Testis (tissue), 2 donors: ENCODE measurements around the gene MRPL10.
"Not testable (repeated sequence)": the region's sequence is repeated elsewhere in the genome, so short reads cannot be mapped to it uniquely, and the experiment has no call there.

Source experiments
- POLR2A ChIP-seq: fragments of 450-650 bp; IDR thresholded peaks from one replicate; pipeline ENCODE4 v1.6.1; 2017; ENCODE audit warnings: antibody characterized with exemption, mild to moderate bottlenecking, moderate library complexity
- TF ChIP-seq, protein P1 (sequence below), 3 experiments: fragments of 450-650 bp in 2 of 3; fragments of 200-600 bp in 1 of 3; sonication (generic) in 1 of 3; IDR thresholded peaks; one replicate each; pipeline ENCODE4 v1.5.1; 2016 to 2019; ENCODE audit warnings: antibody characterized with exemption in 3 of 3, mild to moderate bottlenecking in 2 of 3, moderate library complexity in 1 of 3

GRCh38 chr17:47773649-47774048, 57.7 kb downstream of the MRPL10 start:
- TF ChIP-seq, protein P1, sequence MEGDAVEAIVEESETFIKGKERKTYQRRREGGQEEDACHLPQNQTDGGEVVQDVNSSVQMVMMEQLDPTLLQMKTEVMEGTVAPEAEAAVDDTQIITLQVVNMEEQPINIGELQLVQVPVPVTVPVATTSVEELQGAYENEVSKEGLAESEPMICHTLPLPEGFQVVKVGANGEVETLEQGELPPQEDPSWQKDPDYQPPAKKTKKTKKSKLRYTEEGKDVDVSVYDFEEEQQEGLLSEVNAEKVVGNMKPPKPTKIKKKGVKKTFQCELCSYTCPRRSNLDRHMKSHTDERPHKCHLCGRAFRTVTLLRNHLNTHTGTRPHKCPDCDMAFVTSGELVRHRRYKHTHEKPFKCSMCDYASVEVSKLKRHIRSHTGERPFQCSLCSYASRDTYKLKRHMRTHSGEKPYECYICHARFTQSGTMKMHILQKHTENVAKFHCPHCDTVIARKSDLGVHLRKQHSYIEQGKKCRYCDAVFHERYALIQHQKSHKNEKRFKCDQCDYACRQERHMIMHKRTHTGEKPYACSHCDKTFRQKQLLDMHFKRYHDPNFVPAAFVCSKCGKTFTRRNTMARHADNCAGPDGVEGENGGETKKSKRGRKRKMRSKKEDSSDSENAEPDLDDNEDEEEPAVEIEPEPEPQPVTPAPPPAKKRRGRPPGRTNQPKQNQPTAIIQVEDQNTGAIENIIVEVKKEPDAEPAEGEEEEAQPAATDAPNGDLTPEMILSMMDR (IDR thresholded peaks at IDR 0.05): not testable (repeated sequence)
- TF ChIP-seq POLR2A: not testable (repeated sequence)
